Astrocyte of the cerebellum (primary cell): ENCODE data around the gene AVPR1B.

Experiments used
- DNase-seq: peaks from one replicate; pipeline ENCODE4 v3.0.0-alpha.2; 2011; ENCODE audit warnings: low read depth
- H3K4me3 ChIP-seq: 2 replicates; pipeline ENCODE4 v1.5.1; 2011; ENCODE audit warnings: mild to moderate bottlenecking, low read depth, low read length, moderate library complexity
- CTCF ChIP-seq: IDR thresholded peaks from 2 replicates; pipeline ENCODE4 v1.5.1; 2012; ENCODE audit warnings: low read length, low read depth, moderate library complexity, mild to moderate bottlenecking; ENCODE audit errors: missing control alignments
- in situ Hi-C: cut with HindIII; loops from 2 replicates; pipeline ENCODE4 v1.10.0; 2017; ENCODE audit warnings: low sequenced_read_pairs

Gene AVPR1B

GRCh38 chr1:206089341-206089740 is 27.8 kb downstream of the AVPR1B start:
- no peak for DNase-seq
- H3K4me3 ChIP-seq = no peak overlapping the region
- no peak for TF ChIP-seq CTCF
- in situ Hi-C loops = no loop called here

GRCh38 chr1:206087091-206087490 is 30.1 kb downstream of the AVPR1B start:
- TF ChIP-seq CTCF = no peak
- in situ Hi-C loops = no loop called here
- H3K4me3 ChIP-seq = no peak overlapping the region

GRCh38 chr1:206083750-206084149 is 33.4 kb downstream of the AVPR1B start:
- in situ Hi-C loops = no loop called here
- no peak for DNase-seq
- TF ChIP-seq CTCF = no peak
- no peak overlapping the region for H3K4me3 ChIP-seq

More at GRCh38 chr1:206087091-206087490, 30.1 kb downstream of the AVPR1B start:
- DNase-seq = no peak

GRCh38 chr1:206082831-206083695 is 34.1 kb downstream of the AVPR1B start:
- no peak for DNase-seq
- in situ Hi-C loops = no loop called here
- no peak for TF ChIP-seq CTCF
- no peak overlapping the region for H3K4me3 ChIP-seq

GRCh38 chr1:206081856-206082255 is 35.3 kb downstream of the AVPR1B start:
- in situ Hi-C loops = no loop called here
- H3K4me3 ChIP-seq = no peak overlapping the region
- no peak for TF ChIP-seq CTCF
- DNase-seq = no peak

GRCh38 chr1:206080026-206080820 is 37.0 kb downstream of the AVPR1B start:
- no peak overlapping the region for H3K4me3 ChIP-seq
- TF ChIP-seq CTCF = no peak
- DNase-seq = no peak
- in situ Hi-C loops = no loop called here
